GM18520 (cell line): Measurements from ENCODE around the gene WNT11.

ENCODE experiments used
- ATAC-seq: cut with Tn5 transposase; IDR thresholded peaks from one replicate; pipeline ENCODE4 v1.9.1; 2021; ENCODE audit not compliant: unreplicated experiment

WNT11 gene

DNA sequence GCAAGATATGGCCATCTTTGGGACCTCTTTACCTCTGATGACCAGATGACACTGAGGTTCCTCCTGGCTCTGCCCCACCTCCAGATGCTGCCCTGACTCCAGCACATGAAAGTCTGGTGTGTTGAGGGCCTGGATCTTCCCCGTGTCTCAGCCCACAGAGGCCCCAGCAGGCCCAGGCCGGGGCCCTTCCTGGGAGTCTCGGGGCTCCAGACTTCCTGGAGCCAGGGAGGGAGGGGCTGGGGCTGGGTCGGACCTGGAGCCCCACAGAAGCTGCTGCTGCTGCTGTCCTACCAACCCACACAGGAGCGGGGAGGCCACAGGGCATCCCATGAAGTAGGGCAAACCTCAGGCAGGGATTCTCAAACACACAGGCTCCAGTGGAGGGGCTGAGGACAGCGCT lies 32.2 kb upstream of the WNT11 start:
- ATAC-seq, result no peak

DNA sequence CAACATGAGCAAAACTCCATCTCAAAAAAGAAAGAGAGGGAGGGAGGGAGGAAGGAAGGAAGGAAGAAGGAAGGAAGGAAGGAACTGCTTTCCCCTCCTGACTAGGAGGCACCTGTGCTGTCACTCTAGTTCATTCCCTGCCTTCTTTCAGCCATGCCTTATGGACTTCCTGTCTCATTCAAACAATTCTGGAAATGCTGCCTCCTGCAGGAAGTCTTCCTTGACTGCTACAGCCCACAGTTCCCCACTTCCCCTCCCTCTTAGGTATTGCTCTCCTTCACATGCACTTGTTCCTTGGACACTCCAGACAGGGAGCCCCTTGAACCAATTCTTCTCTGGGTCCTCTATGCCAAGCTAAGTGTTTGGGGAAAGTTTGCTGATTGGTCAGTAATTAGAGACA lies 31.6 kb upstream of the WNT11 start:
- ATAC-seq, result no peak

DNA sequence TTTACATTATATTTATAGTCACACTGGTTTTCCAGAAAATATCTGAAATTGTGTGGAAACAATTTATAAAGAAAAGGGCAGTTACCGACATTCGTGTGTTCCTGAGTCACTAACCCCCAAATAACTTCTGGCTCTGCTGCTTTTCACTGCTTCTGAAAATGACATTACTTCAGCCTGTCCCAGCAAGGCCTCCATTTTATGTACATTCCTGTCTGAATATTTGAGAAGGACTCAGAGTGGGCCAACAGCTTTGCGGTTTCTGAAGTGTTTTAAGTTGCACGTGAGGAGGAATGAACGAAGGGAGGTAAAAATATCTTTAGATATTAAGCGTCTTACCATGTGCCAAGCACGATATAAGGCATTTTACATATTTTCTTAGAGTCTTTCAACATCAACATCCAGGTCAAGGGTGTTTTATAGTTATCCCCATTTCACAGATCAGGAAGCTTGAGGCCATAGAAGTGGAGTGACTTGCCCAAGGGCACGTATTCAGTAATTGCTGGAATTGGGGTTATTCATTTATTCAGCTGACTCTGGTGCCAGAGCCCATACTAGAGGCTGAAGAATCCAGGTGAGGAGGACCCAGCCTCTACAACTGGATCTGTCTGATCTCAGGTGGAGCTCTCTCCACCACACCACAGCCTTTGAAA lies 30.8 kb upstream of the WNT11 start:
- ATAC-seq, result no peak

DNA sequence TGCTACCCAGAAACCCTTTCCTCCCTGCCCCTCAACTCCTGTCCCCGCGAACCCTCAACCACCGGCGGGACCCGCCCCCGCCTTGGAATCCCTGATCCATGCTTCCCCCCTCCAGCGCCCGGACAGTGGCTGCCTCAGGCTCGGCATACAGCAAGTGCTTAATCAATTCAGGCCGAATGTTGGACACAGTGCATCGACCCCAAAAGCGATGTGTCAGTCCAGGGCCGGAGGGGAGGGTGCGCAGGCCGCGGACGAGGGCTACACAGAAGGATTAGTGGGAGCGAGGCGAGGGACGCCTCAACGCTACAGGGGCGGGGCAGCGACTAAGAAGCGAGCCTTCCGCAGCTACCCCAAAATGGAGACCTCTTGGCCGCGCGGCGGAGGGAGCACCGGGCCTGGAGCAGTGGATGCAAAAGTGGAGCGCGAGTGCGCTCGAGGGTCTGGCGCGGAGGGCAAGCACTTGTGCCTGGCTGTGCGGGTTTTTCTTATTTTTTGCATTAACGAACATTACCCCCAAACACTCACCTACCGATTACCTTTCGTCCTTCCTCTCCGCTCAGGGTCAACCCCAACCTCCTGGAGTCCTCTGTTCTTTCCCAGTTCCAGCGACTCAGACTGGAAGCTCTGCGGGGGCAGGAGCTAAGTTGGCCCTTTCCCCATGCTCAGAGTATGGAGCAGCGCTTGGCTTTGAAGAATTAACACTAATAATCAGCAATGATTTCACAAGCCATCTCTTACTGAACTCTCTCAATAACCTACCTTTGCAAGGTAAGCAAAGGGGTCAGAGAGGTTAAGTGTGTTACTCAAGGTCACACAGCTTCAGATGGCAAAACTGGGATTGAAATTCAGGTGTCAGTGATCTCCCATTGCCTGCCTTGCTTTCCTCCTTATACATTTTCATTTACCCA lies 30.0 kb upstream of the WNT11 start:
- ATAC-seq, result no peak

DNA sequence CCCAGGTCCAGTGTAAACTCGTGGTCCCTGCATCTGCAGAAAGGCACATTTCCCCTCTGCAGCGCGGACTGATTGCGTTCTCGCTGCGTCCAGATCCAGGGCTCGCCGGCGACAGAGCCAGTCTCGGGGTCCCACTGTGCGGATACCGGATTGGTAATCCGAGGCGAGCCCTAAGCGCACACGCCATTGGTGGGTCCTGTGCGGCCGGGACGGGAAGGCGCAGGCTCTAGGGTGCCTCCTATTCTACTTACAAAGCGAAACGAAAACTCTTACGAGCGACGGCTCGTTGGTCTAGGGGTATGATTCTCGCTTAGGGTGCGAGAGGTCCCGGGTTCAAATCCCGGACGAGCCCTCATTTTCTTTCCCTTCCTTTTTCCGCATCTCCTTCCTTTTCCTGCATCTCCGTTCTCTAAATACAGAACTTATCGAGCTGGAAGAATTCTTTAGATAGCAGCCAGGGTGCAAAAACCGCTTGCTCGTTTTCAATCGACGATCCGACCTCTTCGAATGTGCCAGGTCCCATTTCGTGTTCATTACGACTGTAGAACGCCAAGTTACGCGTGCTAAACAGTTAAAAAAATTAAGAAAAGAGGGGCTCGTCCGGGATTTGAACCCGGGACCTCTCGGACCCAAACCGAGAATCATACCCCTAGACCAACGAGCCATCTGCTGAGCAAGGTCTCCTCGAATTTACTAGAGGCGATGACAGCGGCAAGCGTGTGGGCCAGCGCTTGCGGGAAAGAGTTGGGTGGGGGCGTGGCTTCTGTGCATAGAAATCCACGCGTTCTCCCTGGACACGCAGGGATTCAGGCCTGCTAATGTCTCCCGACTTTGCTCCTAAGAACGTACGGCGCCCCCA lies 29.2 kb upstream of the WNT11 start:
- peak; percentile 48 for ATAC-seq

DNA sequence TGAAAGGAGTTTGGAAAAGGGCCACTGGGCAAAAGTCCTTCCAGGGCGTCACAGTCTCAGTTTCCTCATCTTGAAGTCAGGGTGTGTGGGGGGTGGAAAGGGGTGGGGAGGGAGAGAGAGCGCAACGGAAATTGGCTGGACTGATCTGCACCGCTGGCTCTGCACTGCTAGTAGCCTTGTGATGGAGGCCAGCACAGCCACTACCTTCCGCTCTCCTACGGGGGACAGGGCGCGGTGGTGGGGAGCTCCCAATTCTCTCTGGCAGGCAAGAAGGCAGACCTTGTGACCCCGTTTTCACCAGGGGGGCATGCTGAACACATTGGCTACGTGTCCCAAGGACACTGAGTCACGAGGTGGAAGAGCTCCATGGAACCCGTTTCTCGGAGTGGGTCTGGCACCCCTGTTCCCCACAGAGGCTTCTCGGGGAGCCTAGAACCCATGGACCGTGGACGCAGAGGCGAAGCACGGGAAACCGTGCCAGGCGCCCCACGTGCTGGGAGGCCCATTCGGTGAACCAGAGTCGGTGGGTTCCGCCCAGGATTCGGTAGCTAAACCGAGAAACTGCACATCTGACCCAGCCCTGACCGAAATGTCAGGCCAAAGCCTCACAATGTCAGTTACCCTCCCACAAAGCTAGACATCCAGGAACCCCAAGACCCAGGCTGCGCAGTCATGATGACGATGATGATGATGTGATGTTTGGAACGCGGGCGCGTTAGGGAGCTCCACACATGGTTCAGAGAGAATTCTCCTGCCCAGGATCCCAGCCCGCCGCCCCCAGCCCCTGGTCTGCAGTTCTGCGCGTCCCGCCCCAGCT lies 28.3 kb upstream of the WNT11 start:
- ATAC-seq, result no peak

DNA sequence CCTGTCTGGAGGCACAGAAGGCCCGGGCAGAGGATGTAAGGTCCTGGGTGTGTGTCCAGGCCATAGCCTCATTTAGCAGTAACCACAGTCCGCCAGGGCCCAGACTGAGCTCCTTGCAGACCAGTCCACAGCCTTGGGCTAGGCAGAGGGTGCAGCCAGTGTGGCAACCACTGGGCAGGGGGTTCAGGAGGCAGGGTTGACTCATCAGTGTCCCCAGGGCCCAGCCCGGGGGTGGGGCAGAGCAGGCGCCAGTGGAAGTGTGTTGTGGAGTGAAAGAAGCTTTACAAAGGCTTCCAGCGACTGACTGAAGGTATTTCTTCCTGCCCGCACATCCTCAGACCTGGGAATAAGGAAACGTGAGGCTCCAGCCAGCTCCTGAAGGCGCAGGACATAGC lies 27.7 kb upstream of the WNT11 start:
- no peak for ATAC-seq

DNA sequence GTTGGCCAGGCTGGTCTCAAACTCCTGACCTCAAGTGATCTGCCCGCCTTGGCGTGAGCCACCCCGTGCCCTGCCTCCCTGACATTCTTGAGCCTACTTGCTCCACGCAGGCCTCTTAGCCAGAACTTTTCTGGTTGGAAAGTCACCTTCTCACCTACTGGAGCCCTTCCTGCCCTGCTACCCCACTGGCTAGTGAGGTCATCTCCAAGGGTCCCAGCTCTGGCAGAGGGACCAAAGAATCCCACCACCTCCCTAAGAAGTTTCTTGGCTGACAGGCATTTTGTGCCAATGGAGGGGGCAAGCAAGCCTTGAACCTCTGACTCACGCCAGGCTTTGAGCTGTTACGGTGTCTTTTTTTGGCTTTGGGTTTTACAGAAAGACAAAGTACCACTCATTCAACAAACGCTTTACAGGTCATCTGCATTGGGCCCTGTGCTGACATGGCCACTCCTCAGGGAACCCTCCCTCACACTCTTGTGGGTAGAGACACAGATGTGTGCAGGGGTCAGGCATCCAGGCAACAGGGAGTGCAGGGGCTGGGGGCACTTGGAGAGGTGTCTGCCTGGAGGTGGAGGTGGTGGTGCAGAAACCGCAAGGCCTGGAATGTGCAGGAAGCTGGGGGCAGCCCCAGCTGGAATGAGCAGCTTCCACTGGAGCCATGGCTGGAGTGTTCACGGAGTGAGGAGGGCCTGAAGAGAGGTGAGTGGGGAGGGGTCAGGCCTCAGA lies 27.1 kb upstream of the WNT11 start:
- ATAC-seq, result no peak

DNA sequence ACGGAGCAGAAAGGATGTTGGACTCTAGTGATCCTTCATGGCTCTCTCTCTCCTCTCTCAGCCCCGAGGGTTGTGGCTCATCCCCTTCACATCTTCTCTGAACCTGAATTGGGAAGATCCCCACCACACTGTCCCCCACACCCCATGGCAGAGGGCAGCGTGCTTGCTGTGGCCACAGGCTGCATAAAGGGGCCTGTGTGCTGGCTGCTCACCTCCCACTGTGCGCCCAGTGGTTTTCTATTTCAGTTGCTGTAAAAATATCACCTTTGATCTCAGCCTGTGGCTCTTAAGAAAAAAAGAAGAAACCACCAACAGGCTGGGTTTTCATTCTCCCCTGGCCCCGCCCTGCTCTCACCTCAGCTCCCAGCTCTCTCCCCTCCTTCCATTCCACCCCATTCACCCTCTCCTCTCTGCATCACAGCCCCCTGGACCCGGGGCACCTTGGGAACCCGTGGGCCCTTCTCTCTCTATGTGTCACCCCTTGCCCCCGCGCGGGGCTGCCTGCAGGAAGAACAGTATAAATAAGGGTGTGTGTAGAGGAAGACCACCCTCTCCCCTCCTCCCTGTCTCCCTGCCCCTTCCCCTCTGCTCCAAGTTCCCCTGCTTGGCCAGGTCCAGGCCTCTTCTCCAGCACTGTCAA lies 25.8 kb upstream of the WNT11 start:
- ATAC-seq, result no peak

DNA sequence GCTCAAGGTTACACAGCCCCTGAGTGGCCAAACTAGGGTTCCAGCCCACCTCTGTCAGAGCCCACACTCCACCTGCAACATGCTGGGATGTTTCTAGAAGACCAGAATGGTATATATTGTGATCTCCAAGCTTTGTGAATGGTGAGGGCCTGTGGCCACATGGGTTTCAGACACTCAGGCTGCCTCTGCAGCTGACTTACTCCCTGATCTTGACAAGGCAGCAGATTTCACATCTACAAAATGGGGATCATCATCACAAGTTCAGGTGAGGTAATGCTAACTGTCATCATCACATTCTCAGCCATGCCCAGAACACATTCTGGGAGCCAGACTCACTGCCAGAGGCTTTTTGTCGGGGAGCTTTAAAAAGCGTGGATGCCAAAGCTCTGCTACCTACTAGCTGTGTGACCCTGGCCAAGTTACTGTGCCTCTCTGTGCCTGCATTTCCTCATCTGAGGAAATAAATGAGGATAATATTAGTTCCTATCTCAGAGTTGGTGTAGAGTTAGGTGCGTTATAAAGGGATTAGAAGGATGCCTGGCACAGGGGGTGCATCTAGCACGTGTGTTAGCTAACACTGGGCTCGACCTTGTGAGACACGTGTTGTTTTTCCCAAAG lies 24.9 kb upstream of the WNT11 start:
- ATAC-seq, result no peak

DNA sequence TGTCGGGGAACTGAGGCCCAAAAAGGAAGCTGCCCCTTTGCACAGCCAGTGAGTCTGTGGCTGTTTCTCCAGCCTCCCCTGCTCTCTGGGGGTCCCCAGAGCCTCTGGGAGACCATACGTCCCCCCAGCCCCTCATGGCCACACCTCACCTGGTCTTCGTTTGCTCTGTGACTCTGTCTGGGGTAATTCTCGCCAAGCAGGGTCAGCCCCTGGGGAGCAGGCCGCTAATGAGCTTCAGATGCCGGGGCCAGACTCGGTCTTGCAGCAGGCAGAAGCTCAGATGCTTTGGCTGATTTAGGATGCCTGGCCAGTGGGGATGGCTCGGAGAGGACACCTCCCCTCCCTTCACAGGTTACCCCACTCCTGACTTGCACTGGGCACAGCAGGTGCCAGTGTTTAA lies 24.1 kb upstream of the WNT11 start:
- ATAC-seq, result no peak

DNA sequence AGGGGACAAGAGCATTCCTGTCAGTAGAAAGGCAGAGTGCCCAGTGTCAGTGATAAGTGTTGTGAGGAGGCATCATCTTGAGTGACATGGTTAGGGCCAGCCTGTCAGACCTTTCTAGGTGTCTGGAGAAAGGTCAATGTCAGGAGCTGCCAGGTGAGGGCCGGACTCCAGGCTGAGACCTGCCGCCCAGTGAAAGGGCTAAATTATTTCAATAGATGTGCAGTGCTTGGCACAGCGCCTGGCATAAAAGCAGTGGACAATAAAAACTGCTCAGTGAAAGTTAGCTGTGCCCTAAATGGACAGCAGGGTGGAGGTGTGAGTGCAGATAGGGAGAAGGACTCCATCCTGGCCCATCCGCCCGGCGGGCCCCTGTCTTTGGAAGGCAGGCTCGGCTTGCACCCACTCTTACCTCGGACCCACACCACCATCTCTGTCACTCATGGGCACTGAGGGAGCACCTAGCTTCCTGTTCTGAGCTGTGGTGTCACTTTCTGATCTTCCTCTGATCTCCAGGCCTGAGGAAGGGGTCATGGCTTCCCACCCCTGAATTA lies 23.5 kb upstream of the WNT11 start:
- no peak for ATAC-seq

DNA sequence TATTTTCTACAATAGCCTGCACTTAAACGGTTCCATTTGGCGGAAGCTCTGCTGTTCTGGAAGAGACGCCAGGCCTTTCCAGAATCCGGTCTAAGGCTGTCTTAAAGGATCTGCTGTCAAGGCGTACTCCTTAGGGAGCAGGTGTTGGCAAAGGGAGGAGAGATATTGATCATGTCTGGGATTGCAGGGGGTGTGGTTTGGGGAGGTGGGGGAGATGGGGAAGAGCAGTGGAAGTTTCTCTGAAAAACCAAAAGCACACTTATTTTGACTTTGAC lies 22.5 kb upstream of the WNT11 start:
- ATAC-seq, result no peak

DNA sequence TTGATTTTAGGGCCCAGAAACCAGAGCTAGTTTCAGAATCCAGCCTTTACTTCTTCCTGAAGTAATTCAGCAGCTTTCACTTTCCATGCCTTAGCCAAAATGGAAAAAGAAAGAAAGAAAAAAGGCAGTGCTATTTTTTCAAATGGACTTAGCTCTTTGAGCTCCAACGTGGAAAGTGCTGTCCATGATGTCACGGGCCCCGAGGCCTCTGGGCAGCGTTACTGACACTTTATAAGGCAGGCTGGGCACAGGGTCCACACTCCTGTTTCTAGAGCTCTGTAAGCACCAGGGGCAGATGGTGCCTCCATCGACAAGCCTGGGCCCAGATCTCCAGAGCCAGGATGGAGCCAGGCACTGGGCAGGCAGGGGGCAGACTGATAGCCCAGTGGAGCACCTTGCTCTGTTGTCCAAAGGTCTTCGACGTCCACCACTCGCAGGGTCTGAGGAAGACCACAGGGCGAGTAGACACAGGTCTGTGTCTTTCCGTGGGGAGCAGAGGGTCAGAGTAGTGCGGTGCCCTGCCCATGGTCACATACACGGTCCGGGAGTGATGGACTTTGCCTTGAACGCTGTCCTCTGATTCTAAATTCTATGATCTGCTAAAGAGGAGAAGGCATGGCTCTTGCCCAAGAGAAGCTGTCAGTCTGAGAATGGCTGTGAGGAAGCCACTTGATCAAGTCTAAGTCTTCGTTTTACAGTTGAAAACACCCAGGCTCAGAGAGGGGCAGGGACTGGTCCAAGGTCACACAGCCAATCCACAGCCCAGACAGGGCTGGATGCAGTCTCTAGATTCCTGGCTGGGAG lies 22.0 kb upstream of the WNT11 start:
- ATAC-seq, result no peak

DNA sequence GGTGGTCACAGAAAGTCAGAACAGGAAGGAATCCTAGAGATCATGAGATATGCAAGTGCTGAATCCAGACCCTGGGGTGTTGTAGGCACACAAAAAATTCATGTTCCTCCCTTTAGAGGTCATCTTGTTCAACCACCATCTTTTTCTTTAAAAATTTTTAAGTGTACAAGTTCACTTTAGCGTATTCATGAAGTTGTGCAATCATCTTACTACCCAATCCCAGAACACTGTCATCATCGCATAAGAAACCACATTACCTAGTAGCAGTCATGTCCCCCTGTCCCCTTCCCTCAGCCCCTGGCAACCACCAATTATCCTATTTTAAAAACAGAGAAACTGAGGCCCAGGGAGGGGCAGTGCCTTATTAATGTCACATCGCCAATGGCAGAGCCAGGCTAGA lies 20.3 kb upstream of the WNT11 start:
- no peak for ATAC-seq

DNA sequence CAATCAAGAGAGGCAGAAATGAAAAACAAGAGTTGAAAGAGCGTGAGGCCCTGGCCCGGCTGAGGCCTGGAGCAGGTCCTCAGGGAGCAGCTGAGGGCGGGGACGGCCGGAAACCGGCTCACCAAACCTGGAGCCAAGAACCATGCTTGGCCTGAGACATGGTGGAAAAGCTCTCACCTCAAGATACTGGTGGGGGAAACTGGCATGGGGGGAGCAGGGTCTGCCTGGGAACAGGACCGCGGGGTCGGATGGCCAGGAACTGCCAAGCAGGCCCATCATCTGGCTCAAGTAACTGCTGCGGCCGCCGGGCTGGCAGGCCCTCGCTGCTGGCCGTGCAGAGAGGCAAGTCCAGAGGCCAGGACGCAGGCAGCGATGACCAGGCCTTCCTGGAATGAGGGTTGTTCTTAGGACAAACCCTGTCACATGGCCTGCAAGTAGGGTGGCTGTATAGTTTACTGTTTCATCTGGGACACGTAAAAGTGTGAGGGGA lies 18.9 kb upstream of the WNT11 start:
- ATAC-seq, result no peak

DNA sequence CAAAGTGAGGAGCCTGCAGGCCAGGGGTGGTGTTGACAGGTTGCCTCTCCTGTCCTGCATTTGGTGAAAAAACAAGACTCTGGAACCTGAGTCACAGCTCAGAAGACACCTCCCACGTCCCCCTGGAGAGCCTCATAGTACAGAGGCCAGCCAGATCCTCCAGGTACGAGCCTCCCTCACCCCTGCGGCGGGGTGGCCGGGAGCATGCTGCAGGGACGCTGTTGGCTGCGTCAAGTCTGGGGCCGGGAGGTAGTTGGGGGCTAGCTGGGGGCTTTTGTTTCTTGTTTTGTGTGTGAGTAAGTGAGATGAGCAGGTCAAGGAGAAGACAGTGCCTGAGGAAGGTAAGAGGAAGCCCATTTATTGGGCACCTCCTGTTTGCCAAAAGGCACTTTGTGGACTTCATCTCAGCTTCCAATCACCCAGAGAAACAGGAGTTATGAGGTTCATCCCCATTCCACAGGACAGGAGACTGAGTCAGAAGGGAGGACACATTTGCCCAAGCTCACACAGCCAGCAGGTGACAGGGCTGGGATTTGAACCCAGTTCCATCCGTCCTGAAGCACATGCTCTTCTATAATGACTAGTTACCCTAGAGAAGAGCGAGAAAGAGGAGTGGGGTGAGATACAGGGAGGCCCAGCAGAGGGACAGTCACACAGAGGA lies 18.3 kb upstream of the WNT11 start:
- no peak for ATAC-seq

DNA sequence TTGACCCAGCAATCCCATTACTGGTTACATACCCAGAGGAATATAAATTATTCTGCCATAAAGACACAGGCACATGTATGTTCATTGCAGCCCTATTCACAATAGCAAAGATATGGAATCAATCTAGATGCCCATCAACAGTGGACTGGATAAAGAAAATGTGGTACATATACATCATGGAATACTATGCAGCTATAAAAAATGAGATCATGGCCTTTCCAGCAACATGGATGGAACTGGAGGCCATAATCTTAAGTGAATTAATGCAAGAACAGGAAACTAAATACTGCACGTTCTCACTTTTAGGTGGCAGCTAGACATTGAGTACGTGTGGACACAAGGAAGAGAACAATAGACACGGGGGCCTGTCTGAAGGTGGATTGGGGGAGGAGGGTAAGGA lies 15.1 kb upstream of the WNT11 start:
- ATAC-seq, result no peak
